NT2/D1 (cell line): ENCODE measurements around the gene SH3BGRL.
"Not testable (repeated sequence)": the region's sequence is repeated elsewhere in the genome, so short reads cannot be mapped to it uniquely, and the experiment has no call there.

ENCODE experiments used
- DNase-seq: peaks from one replicate; pipeline ENCODE4 v3.0.0-alpha.2; 2011; ENCODE audit warnings: low read depth, low spot score
- H3K27me3 ChIP-seq: 2 replicates; pipeline ENCODE4 v1.6.0; 2011; ENCODE audit warnings: mild to moderate bottlenecking; ENCODE audit not compliant: insufficient read length, insufficient read depth
- H3K36me3 ChIP-seq: 2 replicates; pipeline ENCODE4 v1.6.1; 2011; ENCODE audit warnings: mild to moderate bottlenecking, low read length, mixed read lengths; ENCODE audit not compliant: insufficient read depth, insufficient read length
- H3K4me1 ChIP-seq: 2 replicates; pipeline ENCODE4 v1.5.1; 2011; ENCODE audit not compliant: insufficient read depth, insufficient read length
- H3K4me3 ChIP-seq: 2 replicates; pipeline ENCODE4 v1.5.1; 2011; ENCODE audit warnings: low read depth; ENCODE audit not compliant: insufficient read length
- H3K9ac ChIP-seq: 2 replicates; pipeline ENCODE4 v1.6.0; 2011; ENCODE audit warnings: low read depth; ENCODE audit not compliant: insufficient read length
- H3K9me3 ChIP-seq: 2 replicates; pipeline ENCODE4 v1.5.1; 2011; ENCODE audit warnings: mild to moderate bottlenecking, low read length; ENCODE audit not compliant: insufficient read depth
- SUZ12 ChIP-seq: IDR thresholded peaks from 2 replicates; pipeline ENCODE4 v1.6.1; 2011; ENCODE audit not compliant: insufficient read length, insufficient read depth; ENCODE audit errors: extremely low read depth
- YY1 ChIP-seq: IDR thresholded peaks from 2 replicates; pipeline ENCODE4 v1.6.1; 2011; ENCODE audit not compliant: insufficient read length, insufficient read depth
- ZNF274 ChIP-seq: IDR thresholded peaks from 2 replicates; pipeline ENCODE4 v1.6.1; 2011; ENCODE audit warnings: mild to moderate bottlenecking, low read depth, low read length

The SH3BGRL gene

DNA sequence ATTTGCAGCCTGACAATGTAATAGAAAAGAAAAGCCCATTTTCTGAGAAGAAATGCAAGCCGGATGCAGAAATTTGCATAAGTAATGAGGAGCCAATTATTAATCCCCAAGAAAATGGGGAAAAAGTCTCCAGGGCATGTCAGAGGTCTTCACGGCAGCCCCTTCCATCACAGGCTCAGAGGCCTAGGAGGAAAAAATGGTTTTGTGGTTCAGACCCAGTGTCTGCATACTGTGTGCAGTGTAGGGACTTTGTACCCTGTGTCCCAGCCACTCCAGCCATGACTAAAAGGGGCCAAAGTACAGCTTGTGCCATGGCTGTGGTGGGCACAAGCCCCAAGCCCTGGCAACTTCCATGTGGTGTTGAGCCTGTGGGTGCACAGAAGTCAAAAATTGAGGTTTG is 92.2 kb downstream of the SH3BGRL start:
- H3K4me3 ChIP-seq, result no peak overlapping the region
- H3K27me3 ChIP-seq, result no peaks in the 10 kb centered on the region
- no peak for TF ChIP-seq SUZ12
- no peak for TF ChIP-seq ZNF274
- TF ChIP-seq YY1, result no peak
- H3K36me3 ChIP-seq, result no peaks in the 10 kb centered on the region
- H3K9ac ChIP-seq, result no peak overlapping the region
- peaks cover 35% of the 10 kb centered on the region for H3K9me3 ChIP-seq
- H3K4me1 ChIP-seq, result no peaks in the 10 kb centered on the region
- DNase-seq, result no peak

DNA sequence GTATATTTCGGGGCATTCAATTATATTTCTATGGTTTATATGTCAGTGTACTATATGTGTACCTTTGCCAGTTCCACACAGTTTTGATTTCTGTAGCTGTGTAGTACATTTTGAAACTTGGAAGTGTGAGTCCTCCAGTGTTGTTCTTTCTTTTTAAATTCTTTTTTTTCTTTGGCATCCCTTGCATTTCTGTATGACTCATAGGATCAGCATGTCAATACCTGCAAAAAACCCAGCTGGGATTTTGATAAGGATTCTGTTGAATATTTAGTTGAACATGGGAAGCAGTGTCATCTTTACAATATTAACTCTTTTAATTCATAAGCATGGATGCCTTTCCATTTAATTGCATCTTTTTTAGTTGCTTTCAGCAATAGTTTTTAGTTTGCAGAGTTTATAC is 100.0 kb downstream of the SH3BGRL start:
- no peak for TF ChIP-seq YY1
- no peak for TF ChIP-seq ZNF274
- TF ChIP-seq SUZ12, result no peak
- no peaks in the 10 kb centered on the region for H3K4me1 ChIP-seq
- no peaks in the 10 kb centered on the region for H3K36me3 ChIP-seq
- H3K4me3 ChIP-seq, result no peak overlapping the region
- H3K9ac ChIP-seq, result no peak overlapping the region
- no peak for DNase-seq
- no peaks in the 10 kb centered on the region for H3K9me3 ChIP-seq
- no peaks in the 10 kb centered on the region for H3K27me3 ChIP-seq

DNA sequence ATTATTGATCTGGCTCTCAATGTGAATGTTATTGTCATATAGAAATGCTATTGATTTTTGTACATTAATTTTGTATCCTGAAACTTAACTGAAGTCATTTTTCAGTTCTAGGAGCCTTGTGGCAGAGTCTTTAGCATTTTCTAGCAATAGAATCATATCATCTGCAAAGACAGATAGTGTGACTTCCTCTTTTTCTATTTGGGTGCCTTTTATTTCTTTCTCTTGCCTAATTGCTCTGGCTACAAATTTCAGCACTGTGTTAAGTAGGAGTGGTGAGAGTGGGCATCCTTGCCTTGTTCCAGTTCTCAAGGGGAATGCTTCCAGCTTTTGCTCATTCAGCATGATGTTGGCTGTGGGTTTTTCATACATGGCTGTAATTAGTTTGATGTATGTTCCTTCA is 102.7 kb downstream of the SH3BGRL start:
- TF ChIP-seq YY1, result no peak
- TF ChIP-seq ZNF274, result no peak
- TF ChIP-seq SUZ12, result no peak
- no peaks in the 10 kb centered on the region for H3K27me3 ChIP-seq
- H3K4me1 ChIP-seq, result no peaks in the 10 kb centered on the region
- H3K9me3 ChIP-seq, result no peaks in the 10 kb centered on the region
- no peak overlapping the region for H3K4me3 ChIP-seq
- H3K9ac ChIP-seq, result no peak overlapping the region
- DNase-seq, result no peak
- no peaks in the 10 kb centered on the region for H3K36me3 ChIP-seq

DNA sequence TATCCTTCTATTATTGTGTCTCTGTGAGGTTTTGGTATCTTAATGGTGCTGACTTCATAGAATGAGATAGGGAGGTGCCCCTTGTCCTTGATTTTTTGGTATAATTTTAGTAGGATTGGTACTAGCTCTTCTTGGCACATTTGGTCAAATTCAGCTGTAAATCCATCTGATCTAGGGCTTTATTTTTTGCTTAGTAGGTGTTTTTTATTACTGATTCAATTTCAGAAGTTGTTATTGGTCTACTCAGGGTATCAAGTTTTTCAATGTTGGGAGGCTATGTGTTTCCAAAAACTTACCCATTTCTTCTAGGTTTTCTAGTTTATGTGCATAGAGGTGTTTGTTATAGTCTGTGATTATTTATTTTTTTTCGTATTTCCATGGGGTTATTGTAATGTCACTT is 103.3 kb downstream of the SH3BGRL start:
- no peaks in the 10 kb centered on the region for H3K27me3 ChIP-seq
- no peaks in the 10 kb centered on the region for H3K4me1 ChIP-seq
- H3K9me3 ChIP-seq, result no peaks in the 10 kb centered on the region
- no peak overlapping the region for H3K9ac ChIP-seq
- H3K4me3 ChIP-seq, result no peak overlapping the region
- no peaks in the 10 kb centered on the region for H3K36me3 ChIP-seq
- DNase-seq, result no peak
- TF ChIP-seq SUZ12, result no peak
- no peak for TF ChIP-seq YY1
- no peak for TF ChIP-seq ZNF274

DNA sequence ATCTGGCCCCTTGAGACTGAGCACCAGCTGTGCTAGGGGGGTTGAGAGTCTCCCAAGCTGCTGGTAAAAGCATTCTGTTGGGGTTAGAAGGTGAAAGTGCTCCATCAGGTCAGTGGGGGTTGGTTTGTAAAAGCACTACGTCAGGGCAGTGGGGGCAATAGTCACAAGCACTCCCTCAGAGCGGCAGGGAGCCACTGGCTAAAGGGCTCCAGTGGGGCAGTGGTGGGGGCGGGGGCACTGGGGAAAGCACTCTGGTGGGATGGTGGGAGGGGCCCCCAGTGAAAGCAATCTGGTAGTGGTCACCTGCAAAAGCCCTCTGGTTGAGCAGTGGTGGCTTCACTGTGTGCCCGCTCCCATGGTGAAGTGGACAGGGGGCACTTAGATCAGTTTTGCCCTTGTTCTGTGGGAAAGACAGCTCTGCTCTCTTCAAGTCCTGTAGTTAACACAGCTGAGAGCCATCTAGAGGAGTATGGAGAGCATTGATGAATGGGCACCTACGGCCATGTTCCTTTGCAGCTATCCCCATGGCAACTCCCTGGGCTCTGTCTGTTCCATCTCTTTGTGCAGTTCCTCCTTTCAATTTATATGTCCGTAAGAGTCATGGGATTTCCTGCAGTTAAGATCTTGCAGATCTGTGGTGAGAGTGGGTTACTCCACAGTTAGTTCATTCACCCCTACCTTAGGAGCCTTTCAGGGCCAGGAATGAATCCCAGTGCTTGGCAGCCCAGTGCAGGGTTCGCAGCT is 106.4 kb downstream of the SH3BGRL start:
- Histone ChIP-seq H3K9ac (no peak overlapping the region), H3K4me3 (no peak overlapping the region), H3K4me1 (no peaks in the 10 kb centered on the region), H3K36me3 (no peaks in the 10 kb centered on the region), H3K9me3 (no peaks in the 10 kb centered on the region), H3K27me3 (no peaks in the 10 kb centered on the region)
- no peak for TF ChIP-seq ZNF274
- no peak for DNase-seq

DNA sequence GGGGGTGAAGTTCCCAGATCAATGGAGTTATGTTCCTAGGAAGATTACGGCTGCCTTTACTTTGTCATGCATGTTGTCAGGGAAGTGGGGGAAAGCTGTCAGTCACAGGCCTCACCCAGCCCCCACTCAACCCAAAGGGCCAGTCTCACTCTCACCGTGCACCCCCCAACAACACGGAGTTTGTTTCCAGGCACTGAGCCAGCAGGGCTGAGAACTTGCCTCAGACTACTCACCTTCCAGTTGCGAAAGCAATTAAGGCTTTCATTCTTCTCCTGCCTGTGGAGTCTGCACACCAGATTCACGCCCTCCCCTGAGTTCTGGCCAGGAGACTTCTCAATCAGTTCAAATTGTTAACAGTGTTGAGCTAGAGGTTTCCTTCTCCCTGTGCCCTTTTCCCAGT is 114.3 kb downstream of the SH3BGRL start:
- Histone ChIP-seq H3K36me3 (no peaks in the 10 kb centered on the region), H3K9ac (no peak overlapping the region), H3K9me3 (no peaks in the 10 kb centered on the region), H3K27me3 (no peaks in the 10 kb centered on the region), H3K4me1 (no peaks in the 10 kb centered on the region), H3K4me3 (no peak overlapping the region)
- no peak for TF ChIP-seq SUZ12
- TF ChIP-seq YY1, result no peak
- TF ChIP-seq ZNF274, result no peak
- no peak for DNase-seq

DNA sequence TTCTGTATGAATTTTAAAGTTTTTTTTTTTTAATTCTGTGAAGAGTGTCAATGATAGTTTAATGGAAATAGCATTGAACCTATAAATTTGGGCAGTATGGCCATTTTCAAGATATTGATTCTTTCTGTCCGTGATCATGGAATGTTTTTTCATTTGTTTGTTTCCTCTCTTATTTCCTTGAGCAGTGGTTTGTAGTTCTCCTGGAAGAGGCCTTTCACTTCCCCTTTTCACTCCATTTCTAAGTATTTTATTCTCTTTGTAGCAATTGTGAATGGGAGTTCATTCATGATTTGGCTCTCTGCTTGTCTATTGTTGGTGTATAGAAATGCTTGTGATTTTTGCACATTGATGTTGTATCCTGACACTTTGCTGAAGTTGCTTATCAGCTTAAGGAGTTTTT is 129.8 kb downstream of the SH3BGRL start:
- not testable (repeated sequence) for H3K9me3 ChIP-seq, DNase-seq, H3K27me3 ChIP-seq, H3K36me3 ChIP-seq, H3K4me3 ChIP-seq, H3K4me1 ChIP-seq, H3K9ac ChIP-seq
